Neutrophil (primary cell): ENCODE data around the gene TMEM205.

ENCODE experiments used
- H3K27ac ChIP-seq: fragments of 200-600 bp; sonication (generic); 2 replicates; pipeline ENCODE4 v1.5.1; 2016; ENCODE audit warnings: mild to moderate bottlenecking, moderate library complexity
- H3K27me3 ChIP-seq: fragments of 200-600 bp; sonication (generic); 2 replicates; pipeline ENCODE4 v1.6.0; 2016; ENCODE audit warnings: mild to moderate bottlenecking
- H3K36me3 ChIP-seq: fragments of 200-600 bp; sonication (generic); 2 replicates; pipeline ENCODE4 v1.5.1; 2017
- H3K4me1 ChIP-seq, 2 experiments: fragments of 200-600 bp in 1 of 2; sonication (generic) in 1 of 2; 1 replicate in 1 of 2; 2 replicates in 1 of 2; pipeline versions ENCODE4 v1.5.1 to v1.6.1; 2013 to 2016; ENCODE audit warnings: low read depth in 1 of 2, low read length in 1 of 2, mild to moderate bottlenecking in 1 of 2, moderate library complexity in 1 of 2; ENCODE audit not compliant: control insufficient read depth in 1 of 2, insufficient read depth in 1 of 2
- H3K4me3 ChIP-seq, 2 experiments: fragments of 200-600 bp in 1 of 2; sonication (generic) in 1 of 2; 1 replicate in 1 of 2; 2 replicates in 1 of 2; pipeline ENCODE4 v1.5.1; 2013 to 2016; ENCODE audit warnings: low read depth in 1 of 2, low read length in 1 of 2, mild to moderate bottlenecking in 1 of 2, moderate library complexity in 1 of 2
- H3K9me3 ChIP-seq: fragments of 200-600 bp; sonication (generic); 2 replicates; pipeline ENCODE4 v1.5.1; 2016
- TF ChIP-seq, protein P1 (sequence below): fragments of 200-600 bp; sonication (generic); IDR thresholded peaks from 2 replicates; pipeline ENCODE4 v1.5.1; 2016; ENCODE audit warnings: antibody characterized with exemption

The TMEM205 gene

DNA sequence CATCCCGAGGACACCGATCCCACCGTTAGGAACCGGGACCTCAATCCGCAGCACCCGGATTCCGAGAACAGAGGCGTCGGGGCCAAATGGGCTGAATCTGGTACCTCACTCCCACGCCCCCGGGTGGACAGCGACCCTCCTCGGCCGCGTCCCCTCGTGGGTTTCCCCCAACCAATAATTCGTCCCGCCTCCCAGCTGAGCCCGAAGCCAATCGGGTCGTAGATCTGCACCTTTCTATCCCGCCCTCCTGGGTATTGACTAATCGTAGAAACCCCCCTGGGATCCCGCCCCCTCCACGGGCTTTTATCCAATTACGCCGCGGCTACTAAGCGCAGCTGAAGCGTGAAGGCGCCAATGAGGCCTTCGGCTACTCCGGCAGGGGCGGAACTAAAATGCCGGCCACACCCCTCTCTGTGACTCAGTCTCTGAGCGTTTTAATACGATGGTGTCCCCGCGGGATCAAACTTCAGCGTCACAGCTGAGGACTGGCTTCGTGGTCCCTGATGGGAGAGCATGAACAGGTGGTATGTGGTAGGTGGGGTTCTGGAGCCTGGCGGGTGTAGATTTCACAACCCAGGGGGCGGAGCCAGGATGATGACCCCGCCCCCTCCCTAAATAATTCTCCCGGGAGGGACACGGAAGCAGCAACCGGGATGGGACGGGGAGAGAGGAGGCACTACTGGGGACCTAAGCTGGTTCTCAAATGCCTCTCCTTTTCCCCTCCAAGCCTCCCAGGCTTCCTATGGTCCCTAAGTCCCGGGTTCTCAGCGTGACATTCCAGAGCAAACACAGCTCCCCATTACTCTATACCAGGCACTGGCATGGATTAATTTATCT, at the start of gene TMEM205, which contains the start of gene CCDC159:
Gene TMEM205 (minus strand): TSS at position 165 of the 837 bp plus-strand sequence. CDS start 649 bp downstream, outside the sequence.
Gene CCDC159 (plus strand): TSS at position 416 of the 837 bp plus-strand sequence. CDS start 88 bp downstream, at position 504.
- Histone ChIP-seq H3K4me3 (peak within 1 kb of the TSS; percentile 76 to 87), H3K9me3 (no peaks in the 10 kb centered on the region), H3K27ac (peak within 1 kb of the TSS; percentile 87), H3K36me3 (no peaks in the 10 kb centered on the region), H3K27me3 (no peaks in the 10 kb centered on the region), H3K4me1 (peaks cover 40 to 47% of the 10 kb centered on the region in 2 experiments)
- TF ChIP-seq, protein P1, sequence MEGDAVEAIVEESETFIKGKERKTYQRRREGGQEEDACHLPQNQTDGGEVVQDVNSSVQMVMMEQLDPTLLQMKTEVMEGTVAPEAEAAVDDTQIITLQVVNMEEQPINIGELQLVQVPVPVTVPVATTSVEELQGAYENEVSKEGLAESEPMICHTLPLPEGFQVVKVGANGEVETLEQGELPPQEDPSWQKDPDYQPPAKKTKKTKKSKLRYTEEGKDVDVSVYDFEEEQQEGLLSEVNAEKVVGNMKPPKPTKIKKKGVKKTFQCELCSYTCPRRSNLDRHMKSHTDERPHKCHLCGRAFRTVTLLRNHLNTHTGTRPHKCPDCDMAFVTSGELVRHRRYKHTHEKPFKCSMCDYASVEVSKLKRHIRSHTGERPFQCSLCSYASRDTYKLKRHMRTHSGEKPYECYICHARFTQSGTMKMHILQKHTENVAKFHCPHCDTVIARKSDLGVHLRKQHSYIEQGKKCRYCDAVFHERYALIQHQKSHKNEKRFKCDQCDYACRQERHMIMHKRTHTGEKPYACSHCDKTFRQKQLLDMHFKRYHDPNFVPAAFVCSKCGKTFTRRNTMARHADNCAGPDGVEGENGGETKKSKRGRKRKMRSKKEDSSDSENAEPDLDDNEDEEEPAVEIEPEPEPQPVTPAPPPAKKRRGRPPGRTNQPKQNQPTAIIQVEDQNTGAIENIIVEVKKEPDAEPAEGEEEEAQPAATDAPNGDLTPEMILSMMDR = peak; percentile 8

DNA sequence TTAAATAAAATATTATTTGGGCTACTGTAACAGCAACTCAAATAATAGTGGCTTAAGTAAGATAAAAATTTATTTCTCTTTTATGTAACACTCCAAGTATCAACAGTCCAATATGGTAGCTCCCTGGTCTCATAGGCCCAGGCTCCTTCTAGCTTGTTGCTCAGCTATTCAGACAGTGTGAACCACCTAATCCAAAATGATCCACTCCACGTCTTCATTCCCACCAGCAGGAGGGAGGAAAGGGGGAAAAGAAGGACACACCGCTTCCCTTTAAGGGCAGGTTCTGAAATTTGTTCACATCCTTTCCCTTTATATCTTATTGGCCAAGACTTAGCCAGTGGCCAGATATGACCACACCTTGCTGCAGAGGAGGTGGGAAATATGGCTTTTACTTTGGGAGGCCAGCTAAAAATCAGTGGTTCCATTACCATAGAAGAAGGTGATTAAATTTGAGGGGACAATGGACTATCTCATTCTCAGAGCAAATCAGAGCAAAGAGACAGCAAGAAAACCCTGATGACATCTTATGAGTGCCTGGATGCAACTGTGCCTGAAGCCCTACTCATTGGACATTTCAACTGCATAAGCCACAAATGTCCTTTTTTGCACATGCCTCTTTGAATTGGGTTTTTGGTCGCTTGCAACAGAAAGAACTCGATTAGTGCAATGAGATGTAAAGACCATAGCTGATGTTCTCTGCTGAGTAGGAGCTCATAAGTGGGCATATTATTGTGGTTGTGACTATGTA, 45.0 kb upstream of the TMEM205 start:
- no peak overlapping the region for H3K4me3 ChIP-seq
- no peaks in the 10 kb centered on the region for H3K9me3 ChIP-seq
- no peak overlapping the region for H3K27ac ChIP-seq
- peaks cover 20 to 22% of the 10 kb centered on the region in 2 experiments for H3K4me1 ChIP-seq
- no peaks in the 10 kb centered on the region for H3K36me3 ChIP-seq
- TF ChIP-seq, protein P1 = no peak
- H3K27me3 ChIP-seq = no peaks in the 10 kb centered on the region

DNA sequence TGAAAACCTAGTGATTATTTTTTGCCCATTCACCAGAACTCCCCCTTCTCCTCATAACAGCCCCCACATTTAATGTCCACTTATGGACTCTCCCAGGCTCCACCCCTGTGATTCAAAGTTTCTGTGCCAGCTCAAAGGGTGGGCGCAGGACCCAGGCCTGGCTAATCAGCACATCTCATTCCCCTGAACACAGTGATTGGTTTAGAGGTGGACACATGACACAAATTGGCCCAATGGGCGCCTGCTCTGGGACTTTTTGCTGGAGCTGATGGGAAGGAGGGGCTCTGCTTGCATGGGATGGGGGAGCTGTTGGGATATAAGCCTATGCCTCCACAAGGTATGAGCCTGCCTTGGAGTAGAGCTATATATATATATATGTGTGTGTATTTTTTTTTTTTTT, 44.3 kb upstream of the TMEM205 start:
- H3K9me3 ChIP-seq = no peaks in the 10 kb centered on the region
- TF ChIP-seq, protein P1 = no peak
- no peaks in the 10 kb centered on the region for H3K36me3 ChIP-seq

DNA sequence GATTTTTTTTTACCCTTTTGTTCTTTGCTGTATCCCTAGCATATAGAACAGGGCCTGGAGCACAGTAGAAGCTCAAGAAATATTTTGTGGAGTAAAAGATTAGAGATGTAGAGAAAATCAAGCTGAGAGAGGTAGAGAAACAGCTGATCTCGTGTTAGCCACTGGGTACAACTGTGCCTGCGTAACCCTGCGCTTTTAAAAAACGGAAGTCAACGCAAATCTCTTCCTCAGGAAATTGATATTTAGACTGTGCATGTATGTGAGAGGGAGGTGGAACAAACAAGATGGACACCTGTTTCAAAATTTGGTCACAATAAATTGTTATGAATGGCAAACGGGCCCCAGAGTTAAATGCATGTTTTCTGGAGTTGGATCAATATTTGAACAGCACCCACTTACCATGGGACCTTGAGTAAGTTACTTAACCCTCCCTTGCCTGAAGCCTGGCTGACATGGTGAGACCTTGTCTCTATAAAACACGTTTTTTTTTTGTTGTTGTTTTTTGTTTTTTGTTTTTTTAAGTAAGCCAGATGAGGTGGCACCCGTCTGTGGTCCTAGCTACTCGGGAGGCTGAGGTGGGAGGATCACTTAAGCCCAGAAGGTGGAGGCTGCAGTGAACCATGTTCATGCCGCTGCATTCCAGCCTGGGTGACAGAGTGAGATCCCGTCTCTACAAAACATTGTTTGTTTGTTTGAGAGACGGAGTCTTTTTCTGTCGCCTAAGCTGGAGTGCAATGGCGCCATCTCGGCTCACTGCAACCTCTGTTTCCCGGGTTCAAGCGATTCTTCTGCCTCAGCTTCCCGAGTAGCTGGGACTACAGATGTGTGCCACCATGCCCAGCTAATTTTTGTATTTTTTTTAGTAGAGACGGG, 41.3 kb upstream of the TMEM205 start:
- TF ChIP-seq, protein P1 = no peak
- H3K4me3 ChIP-seq = peak overlapping the region in 1 of 2 experiments; percentile 28
- no peaks in the 10 kb centered on the region for H3K9me3 ChIP-seq
- no peaks in the 10 kb centered on the region for H3K36me3 ChIP-seq
- H3K4me1 ChIP-seq = peaks cover 39 to 45% of the 10 kb centered on the region in 2 experiments
- H3K27ac ChIP-seq = peak overlapping the region; percentile 87
- H3K27me3 ChIP-seq = peaks cover 11% of the 10 kb centered on the region

More for the DNA sequence above, 44.3 kb upstream of the TMEM205 start:
- Histone ChIP-seq H3K4me1 (peaks cover 19 to 22% of the 10 kb centered on the region in 2 experiments), H3K4me3 (no peak overlapping the region), H3K27ac (no peak overlapping the region), H3K27me3 (no peaks in the 10 kb centered on the region)

DNA sequence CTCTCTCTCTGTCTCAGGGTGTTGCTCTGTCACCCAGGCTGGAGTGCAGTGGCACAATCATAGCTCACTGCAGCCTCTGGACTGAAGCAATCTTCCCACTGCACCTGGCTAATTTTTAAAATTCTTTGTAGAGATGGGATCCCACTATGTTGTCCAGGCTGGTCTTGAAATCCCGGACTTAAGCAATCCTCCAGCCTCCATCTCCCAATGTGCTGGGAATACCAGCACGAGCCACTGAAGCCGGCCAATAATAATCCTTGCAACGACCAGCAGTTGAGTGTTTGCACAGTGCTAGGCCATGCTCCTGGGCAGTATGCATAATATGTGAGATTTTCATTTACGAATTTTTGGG, 38.7 kb upstream of the TMEM205 start:
- Histone ChIP-seq H3K36me3 (no peaks in the 10 kb centered on the region), H3K4me1 (peaks cover 62 to 70% of the 10 kb centered on the region in 2 experiments), H3K27me3 (peaks cover 11% of the 10 kb centered on the region), H3K9me3 (no peaks in the 10 kb centered on the region), H3K4me3 (no peak overlapping the region), H3K27ac (peak overlapping the region; percentile 95)
- TF ChIP-seq, protein P1 = no peak
